Liver (tissue), 9 donors: ENCODE data around the gene SLC34A3. TPM values are rescaled to one million over a fixed set of nuclear protein-coding genes. Genes with fewer than 3 reads are reported as not detected.

Source experiments
- DNase-seq: peaks from one replicate; pipeline ENCODE4 v3.0.0-alpha.2; 2017; ENCODE audit warnings: low spot score
- H3K27ac ChIP-seq, 2 donors: one replicate each; pipeline ENCODE4 v1.7.0; 2013; ENCODE audit warnings: inconsistent platforms in 2 of 2, low read length in 2 of 2, control low read depth in 1 of 2, low read depth in 1 of 2, mild to moderate bottlenecking in 1 of 2
- H3K27me3 ChIP-seq, 4 donors: one replicate each; pipeline versions ENCODE4 v1.6.1 to v1.7.0; 2013; ENCODE audit warnings: low read length in 3 of 4, inconsistent platforms in 1 of 4, mild to moderate bottlenecking in 1 of 4, moderate library complexity in 1 of 4; ENCODE audit not compliant: control insufficient read depth in 4 of 4, insufficient read depth in 4 of 4
- H3K36me3 ChIP-seq, 4 donors: one replicate each; pipeline versions ENCODE4 v1.6.1 to v1.7.0; 2013; ENCODE audit warnings: low read length in 3 of 4, mild to moderate bottlenecking in 3 of 4, low read depth in 1 of 4, moderate library complexity in 1 of 4; ENCODE audit not compliant: control insufficient read depth in 4 of 4, insufficient read depth in 3 of 4
- H3K4me1 ChIP-seq, 4 donors: one replicate each; pipeline versions ENCODE4 v1.6.1 to v1.7.0; 2013; ENCODE audit warnings: low read length in 3 of 4, mild to moderate bottlenecking in 3 of 4, moderate library complexity in 1 of 4; ENCODE audit not compliant: control insufficient read depth in 4 of 4, insufficient read depth in 4 of 4
- H3K4me3 ChIP-seq, 3 donors: one replicate each; pipeline versions ENCODE4 v1.6.1 to v1.7.0; 2013; ENCODE audit warnings: low read length in 3 of 3, control low read depth in 1 of 3, low read depth in 1 of 3, mild to moderate bottlenecking in 1 of 3
- H3K9ac ChIP-seq, 2 donors: one replicate each; pipeline ENCODE4 v1.7.0; 2013; ENCODE audit warnings: low read length in 2 of 2, mild to moderate bottlenecking in 2 of 2, moderate library complexity in 2 of 2, control low read depth in 1 of 2, low read depth in 1 of 2
- H3K9me3 ChIP-seq, 4 donors: one replicate each; pipeline versions ENCODE4 v1.6.1 to v1.7.0; 2013; ENCODE audit warnings: low read length in 3 of 4; ENCODE audit not compliant: control insufficient read depth in 4 of 4
- EGR1 ChIP-seq, 2 donors: IDR thresholded peaks; 2 replicates each; pipeline ENCODE4 v1.6.1; 2016 to 2018; ENCODE audit warnings: antibody characterized with exemption in 2 of 2, low read depth in 2 of 2
- FOXA1 ChIP-seq: IDR thresholded peaks from 2 replicates; pipeline ENCODE4 v1.6.1; 2016; ENCODE audit warnings: antibody characterized with exemption
- FOXA2 ChIP-seq: IDR thresholded peaks from 2 replicates; pipeline ENCODE4 v1.6.1; 2016; ENCODE audit warnings: antibody characterized with exemption
- GABPA ChIP-seq, 2 donors: IDR thresholded peaks in 1 of 2; conservative IDR thresholded peaks in 1 of 2; 2 replicates each; pipeline ENCODE4 v1.6.1; 2016; ENCODE audit warnings: antibody characterized with exemption in 2 of 2, mild to moderate bottlenecking in 1 of 2, moderate library complexity in 1 of 2
- HNF4A ChIP-seq, 2 donors: conservative IDR thresholded peaks; 2 replicates each; pipeline ENCODE4 v1.6.1; 2016; ENCODE audit warnings: antibody characterized with exemption in 2 of 2, mild to moderate bottlenecking in 2 of 2
- HNF4G ChIP-seq: IDR thresholded peaks from 2 replicates; pipeline ENCODE4 v1.6.1; 2016; ENCODE audit warnings: antibody characterized with exemption
- JUND ChIP-seq, 2 donors: IDR thresholded peaks; 2 replicates each; pipeline ENCODE4 v1.6.1; 2016; ENCODE audit warnings: antibody characterized with exemption in 2 of 2
- NR2F2 ChIP-seq: IDR thresholded peaks from 2 replicates; pipeline ENCODE4 v1.6.1; 2016; ENCODE audit warnings: antibody characterized with exemption
- RAD21 ChIP-seq, 2 donors: IDR thresholded peaks; 2 replicates each; pipeline ENCODE4 v1.6.1; 2016; ENCODE audit warnings: antibody characterized with exemption in 2 of 2, mild to moderate bottlenecking in 2 of 2
- RXRA ChIP-seq, 2 donors: IDR thresholded peaks; 2 replicates each; pipeline ENCODE4 v1.6.1; 2017 to 2018; ENCODE audit warnings: antibody characterized with exemption in 2 of 2, mild to moderate bottlenecking in 1 of 2
- SP1 ChIP-seq: IDR thresholded peaks from 2 replicates; pipeline ENCODE4 v1.6.1; 2018; ENCODE audit warnings: antibody characterized with exemption, mild to moderate bottlenecking
- TAF1 ChIP-seq: conservative IDR thresholded peaks from 2 replicates; pipeline ENCODE4 v1.6.1; 2016; ENCODE audit warnings: antibody characterized with exemption, mild to moderate bottlenecking
- YY1 ChIP-seq: IDR thresholded peaks from 2 replicates; pipeline ENCODE4 v1.6.1; 2016; ENCODE audit warnings: antibody characterized with exemption, mild to moderate bottlenecking
- WGBS: extraction: QIAGEN DNeasy Blood & Tissue Kit; methylation state at CpG from one replicate; pipeline ENCODE4 v1.1.7; 2013; 5-methylcytosine and 5-hydroxymethylcytosine counted together
- polyA plus RNA-seq, 2 donors: library from polyadenylated mRNA; stranded (reverse) in 1 of 2; unstranded in 1 of 2; fragments of 200-250 nt in 1 of 2; fragments of >200 nt in 1 of 2; fragmentation: Nextera tagmentation in 1 of 2; extraction: Ambion mirVana in 1 of 2; gene quantifications; one replicate each; pipeline versions ENCODE4 v1.2.1 to v1.2.3, GENCODE V29; 2013 to 2015
- total RNA-seq, 2 donors: library from RNA; depleted of rRNA; stranded (reverse); fragments of >200 nt; gene quantifications; one replicate each; pipeline ENCODE4 v1.2.3, GENCODE V29; 2014
- TF ChIP-seq, protein P1 (sequence below): IDR thresholded peaks from 2 replicates; pipeline ENCODE4 v1.6.1; 2016; ENCODE audit warnings: antibody characterized with exemption
- TF ChIP-seq, protein P2 (sequence below): IDR thresholded peaks from 2 replicates; pipeline ENCODE4 v1.6.1; 2016; ENCODE audit warnings: antibody characterized with exemption
- TF ChIP-seq, protein P3 (sequence below): fragments of 150-350 bp; IDR thresholded peaks from 2 replicates; pipeline ENCODE4 v1.5.1; 2017; ENCODE audit warnings: improper control_type of control experiment, low read depth, low read length; ENCODE audit not compliant: missing input control
- TF ChIP-seq, protein P4 (sequence below): IDR thresholded peaks from 2 replicates; pipeline ENCODE4 v1.6.1; 2016; ENCODE audit warnings: antibody characterized with exemption
- TF ChIP-seq, protein P5 (sequence below): IDR thresholded peaks from 2 replicates; pipeline ENCODE4 v1.6.1; 2016; ENCODE audit warnings: antibody characterized with exemption, mild to moderate bottlenecking
- donor health status: healthy.
- donor health status: healthy.
- donor health status: healthy.
- donor health status: healthy.
- donor health status: healthy.

Gene SLC34A3
- total and polyA plus RNA-seq, 4 donors, result not detected

DNA sequence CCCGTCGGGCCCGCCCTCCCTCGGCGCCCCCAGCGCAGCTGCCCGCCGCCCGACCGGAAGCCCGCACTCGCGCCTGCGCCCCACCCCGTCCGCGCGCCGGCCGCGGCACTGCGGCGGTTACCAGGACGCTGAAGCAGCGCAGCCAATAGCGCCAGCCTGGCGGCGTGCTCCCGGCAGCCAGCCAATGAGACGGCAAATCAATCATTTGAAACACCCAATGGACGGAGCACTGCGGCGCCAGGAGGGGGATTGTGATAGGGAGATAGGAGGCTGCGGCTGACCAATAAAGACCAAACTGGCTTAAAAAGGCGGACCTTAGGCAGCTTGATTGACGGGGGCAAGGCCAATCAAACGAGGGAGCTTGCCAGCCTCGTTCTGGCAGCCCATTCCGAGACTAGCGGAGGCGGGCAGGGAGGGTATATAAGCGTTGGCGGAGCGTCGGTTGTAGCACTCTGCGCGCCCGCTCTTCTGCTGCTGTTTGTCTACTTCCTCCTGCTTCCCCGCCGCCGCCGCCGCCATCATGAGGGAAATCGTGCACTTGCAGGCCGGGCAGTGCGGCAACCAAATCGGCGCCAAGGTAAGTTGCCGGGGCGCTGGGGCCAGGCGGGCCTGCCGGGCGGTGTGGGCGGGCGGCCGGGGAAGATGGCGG lies 10.3 kb downstream of the SLC34A3 start, which contains the start of gene TUBB4B:
TSS of gene TUBB4B (plus strand) at position 447 of the 649 bp plus-strand sequence. CDS start at position 521, 74 bp downstream.
- peak within 1 kb of the TSS in 1 of 2 donors; percentile 82 for H3K9ac ChIP-seq
- under 1% methylated on average over 67 of the region's 67 CpGs for WGBS
- peak; percentile 97 for DNase-seq
- H3K27ac ChIP-seq, result peak within 1 kb of the TSS; percentile 74 to 92
- H3K9me3 ChIP-seq, result no peaks in the 10 kb centered on the region
- peaks cover 0 to 11% (median 5%) of the 10 kb centered on the region in 4 donors for H3K36me3 ChIP-seq
- peak within 1 kb of the TSS; percentile 77 to 97 (median 88) for H3K4me3 ChIP-seq
- peaks cover 8 to 49% (median 21%) of the 10 kb centered on the region in 4 donors for H3K4me1 ChIP-seq
- H3K27me3 ChIP-seq, result no peaks in the 10 kb centered on the region
- TF ChIP-seq HNF4G (no peak), EGR1 (IDR thresholded peaks at IDR 0.05; ENCODE audit: low read depth in 2 of 2) (peak in 1 of 2 donors; percentile 70), SP1 (peak; percentile 100), FOXA1 (no peak), TAF1 (peak; percentile 99), YY1 (peak; percentile 93), FOXA2 (no peak), HNF4A (conservative IDR thresholded peaks at IDR 0.05) (no peak), NR2F2 (no peak), GABPA (IDR thresholded peaks at IDR 0.05 in 1 of 2, conservative IDR thresholded peaks at IDR 0.05 in 1 of 2) (peak in 1 of 2 donors; percentile 62), JUND (IDR thresholded peaks at IDR 0.05) (no peak), RXRA (IDR thresholded peaks at IDR 0.05) (no peak), RAD21 (IDR thresholded peaks at IDR 0.05) (no peak)
- TF ChIP-seq, protein P1, sequence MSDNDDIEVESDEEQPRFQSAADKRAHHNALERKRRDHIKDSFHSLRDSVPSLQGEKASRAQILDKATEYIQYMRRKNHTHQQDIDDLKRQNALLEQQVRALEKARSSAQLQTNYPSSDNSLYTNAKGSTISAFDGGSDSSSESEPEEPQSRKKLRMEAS, result no peak
- TF ChIP-seq, protein P2, sequence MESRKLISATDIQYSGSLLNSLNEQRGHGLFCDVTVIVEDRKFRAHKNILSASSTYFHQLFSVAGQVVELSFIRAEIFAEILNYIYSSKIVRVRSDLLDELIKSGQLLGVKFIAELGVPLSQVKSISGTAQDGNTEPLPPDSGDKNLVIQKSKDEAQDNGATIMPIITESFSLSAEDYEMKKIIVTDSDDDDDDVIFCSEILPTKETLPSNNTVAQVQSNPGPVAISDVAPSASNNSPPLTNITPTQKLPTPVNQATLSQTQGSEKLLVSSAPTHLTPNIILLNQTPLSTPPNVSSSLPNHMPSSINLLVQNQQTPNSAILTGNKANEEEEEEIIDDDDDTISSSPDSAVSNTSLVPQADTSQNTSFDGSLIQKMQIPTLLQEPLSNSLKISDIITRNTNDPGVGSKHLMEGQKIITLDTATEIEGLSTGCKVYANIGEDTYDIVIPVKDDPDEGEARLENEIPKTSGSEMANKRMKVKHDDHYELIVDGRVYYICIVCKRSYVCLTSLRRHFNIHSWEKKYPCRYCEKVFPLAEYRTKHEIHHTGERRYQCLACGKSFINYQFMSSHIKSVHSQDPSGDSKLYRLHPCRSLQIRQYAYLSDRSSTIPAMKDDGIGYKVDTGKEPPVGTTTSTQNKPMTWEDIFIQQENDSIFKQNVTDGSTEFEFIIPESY, result no peak
- TF ChIP-seq, protein P3, sequence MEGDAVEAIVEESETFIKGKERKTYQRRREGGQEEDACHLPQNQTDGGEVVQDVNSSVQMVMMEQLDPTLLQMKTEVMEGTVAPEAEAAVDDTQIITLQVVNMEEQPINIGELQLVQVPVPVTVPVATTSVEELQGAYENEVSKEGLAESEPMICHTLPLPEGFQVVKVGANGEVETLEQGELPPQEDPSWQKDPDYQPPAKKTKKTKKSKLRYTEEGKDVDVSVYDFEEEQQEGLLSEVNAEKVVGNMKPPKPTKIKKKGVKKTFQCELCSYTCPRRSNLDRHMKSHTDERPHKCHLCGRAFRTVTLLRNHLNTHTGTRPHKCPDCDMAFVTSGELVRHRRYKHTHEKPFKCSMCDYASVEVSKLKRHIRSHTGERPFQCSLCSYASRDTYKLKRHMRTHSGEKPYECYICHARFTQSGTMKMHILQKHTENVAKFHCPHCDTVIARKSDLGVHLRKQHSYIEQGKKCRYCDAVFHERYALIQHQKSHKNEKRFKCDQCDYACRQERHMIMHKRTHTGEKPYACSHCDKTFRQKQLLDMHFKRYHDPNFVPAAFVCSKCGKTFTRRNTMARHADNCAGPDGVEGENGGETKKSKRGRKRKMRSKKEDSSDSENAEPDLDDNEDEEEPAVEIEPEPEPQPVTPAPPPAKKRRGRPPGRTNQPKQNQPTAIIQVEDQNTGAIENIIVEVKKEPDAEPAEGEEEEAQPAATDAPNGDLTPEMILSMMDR, result no peak
- TF ChIP-seq, protein P4, sequence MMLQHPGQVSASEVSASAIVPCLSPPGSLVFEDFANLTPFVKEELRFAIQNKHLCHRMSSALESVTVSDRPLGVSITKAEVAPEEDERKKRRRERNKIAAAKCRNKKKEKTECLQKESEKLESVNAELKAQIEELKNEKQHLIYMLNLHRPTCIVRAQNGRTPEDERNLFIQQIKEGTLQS, result no peak
- TF ChIP-seq, protein P5, sequence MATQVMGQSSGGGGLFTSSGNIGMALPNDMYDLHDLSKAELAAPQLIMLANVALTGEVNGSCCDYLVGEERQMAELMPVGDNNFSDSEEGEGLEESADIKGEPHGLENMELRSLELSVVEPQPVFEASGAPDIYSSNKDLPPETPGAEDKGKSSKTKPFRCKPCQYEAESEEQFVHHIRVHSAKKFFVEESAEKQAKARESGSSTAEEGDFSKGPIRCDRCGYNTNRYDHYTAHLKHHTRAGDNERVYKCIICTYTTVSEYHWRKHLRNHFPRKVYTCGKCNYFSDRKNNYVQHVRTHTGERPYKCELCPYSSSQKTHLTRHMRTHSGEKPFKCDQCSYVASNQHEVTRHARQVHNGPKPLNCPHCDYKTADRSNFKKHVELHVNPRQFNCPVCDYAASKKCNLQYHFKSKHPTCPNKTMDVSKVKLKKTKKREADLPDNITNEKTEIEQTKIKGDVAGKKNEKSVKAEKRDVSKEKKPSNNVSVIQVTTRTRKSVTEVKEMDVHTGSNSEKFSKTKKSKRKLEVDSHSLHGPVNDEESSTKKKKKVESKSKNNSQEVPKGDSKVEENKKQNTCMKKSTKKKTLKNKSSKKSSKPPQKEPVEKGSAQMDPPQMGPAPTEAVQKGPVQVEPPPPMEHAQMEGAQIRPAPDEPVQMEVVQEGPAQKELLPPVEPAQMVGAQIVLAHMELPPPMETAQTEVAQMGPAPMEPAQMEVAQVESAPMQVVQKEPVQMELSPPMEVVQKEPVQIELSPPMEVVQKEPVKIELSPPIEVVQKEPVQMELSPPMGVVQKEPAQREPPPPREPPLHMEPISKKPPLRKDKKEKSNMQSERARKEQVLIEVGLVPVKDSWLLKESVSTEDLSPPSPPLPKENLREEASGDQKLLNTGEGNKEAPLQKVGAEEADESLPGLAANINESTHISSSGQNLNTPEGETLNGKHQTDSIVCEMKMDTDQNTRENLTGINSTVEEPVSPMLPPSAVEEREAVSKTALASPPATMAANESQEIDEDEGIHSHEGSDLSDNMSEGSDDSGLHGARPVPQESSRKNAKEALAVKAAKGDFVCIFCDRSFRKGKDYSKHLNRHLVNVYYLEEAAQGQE, result peak; percentile 94
